Measurements from ENCODE around the gene IL4R.

DNA sequence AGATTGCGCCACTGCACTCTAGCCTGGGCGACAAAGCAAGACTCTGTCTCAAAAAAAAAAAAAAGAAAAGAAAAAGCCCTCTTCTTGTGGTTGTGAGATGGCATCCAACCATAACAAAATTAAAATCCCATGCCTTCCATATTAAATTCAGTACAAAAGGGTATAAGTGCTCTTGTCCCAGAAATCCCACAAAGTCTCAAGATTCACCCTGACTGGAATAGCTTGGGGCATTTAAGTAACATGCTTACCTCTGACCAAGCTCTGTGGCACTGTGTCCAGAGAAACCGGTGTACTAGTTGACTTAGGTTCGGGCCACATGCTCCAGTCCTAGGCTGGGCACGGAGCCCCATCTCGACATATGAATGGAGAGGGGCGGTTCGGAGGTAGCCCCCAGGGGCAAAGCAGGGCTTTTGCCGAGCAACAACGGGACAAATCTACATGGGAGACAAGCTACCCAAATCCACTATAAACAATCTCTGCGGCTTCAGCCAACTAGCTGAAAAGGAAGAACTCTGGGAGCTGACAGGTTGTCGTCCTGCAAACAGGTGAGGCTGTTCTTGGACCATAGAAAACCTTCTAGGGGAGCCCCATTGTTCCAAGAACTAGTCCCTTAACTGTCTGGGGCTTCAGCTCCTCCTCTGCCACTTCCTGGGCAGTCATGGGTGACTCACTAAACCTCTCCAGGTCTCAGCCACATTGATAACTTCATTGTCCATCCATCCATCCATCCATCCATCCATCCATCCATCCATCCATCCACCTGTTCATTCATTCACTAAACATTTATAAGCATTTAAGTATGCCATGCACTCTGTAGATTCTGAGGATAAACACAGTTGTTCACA lies 10.3 kb upstream of the IL4R start:
- no peak for TF ChIP-seq CTCF (IDR thresholded peaks at IDR 0.05; ENCODE audit: low read depth, low read length)
- TF ChIP-seq MAX (IDR thresholded peaks at IDR 0.05; ENCODE audit: low read depth, low read length), result no peak
- TF ChIP-seq POLR2A (IDR thresholded peaks at IDR 0.05; ENCODE audit: extremely low read depth, insufficient read length), result no peak
